HG02798 (cell line): ENCODE measurements around the gene IPO4.

Experiments
- ATAC-seq: cut with Tn5 transposase; IDR thresholded peaks from one replicate; pipeline ENCODE4 v1.9.1; 2021; ENCODE audit warnings: mild to moderate bottlenecking; ENCODE audit not compliant: unreplicated experiment, poor library complexity

Gene IPO4

DNA sequence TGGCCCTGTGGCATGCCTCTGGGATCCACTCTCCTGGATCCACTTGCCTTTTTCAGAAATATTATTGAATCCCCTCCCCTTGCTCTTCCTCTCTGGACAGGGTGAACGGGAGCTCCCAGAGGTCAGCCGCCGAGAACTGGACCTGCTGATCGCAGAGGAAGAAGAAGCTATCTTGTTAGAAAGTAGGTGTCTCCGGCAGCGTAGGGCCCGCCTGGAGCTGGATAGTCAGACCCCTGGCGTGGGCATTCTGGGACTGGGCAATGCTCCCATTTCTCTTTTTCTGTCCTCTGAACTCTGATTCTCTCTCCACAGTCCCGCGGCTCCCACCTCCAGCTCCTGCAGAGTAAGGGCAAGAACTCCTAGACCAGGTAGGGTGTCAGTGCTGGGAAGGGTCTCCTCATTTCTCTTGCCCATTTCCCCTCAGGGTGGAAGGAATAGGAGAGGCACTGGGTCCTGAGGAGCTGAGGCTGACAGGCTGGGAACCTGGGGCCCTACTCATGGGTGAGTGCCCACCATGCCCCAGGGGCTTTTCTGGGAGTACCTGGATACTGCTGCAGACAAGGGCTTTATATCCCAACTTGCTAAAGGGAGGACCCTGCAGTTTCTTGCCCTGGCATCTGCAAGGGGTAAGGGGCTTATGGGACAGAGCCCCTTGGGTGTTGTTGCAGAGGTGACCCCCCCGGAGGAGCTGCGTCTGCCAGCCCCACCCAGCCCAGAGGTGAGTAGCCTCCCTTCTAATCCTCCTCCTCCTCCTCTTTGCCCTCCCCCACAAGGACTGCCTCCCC, 11.4 kb downstream of the IPO4 start:
- no peak for ATAC-seq

DNA sequence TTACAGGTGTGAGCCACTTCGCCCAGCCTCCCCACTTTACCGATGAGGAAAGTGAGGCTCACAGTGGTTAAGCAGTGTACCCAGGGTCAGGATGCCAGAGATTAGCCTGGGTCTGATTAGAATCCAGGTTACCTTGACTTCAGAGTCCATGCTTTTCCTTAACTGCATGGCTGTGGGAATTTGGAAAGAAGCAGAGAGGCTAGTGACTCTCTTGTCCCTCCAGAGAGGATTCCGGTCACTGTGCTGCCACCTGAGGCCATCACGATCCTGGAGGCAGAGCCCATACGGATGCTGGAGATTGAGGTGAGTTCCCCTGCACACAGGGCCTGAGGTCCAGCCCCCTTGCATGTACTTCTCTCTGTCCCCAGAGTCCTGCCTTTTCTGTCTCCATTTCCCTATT, 12.0 kb downstream of the IPO4 start:
- ATAC-seq, result no peak

DNA sequence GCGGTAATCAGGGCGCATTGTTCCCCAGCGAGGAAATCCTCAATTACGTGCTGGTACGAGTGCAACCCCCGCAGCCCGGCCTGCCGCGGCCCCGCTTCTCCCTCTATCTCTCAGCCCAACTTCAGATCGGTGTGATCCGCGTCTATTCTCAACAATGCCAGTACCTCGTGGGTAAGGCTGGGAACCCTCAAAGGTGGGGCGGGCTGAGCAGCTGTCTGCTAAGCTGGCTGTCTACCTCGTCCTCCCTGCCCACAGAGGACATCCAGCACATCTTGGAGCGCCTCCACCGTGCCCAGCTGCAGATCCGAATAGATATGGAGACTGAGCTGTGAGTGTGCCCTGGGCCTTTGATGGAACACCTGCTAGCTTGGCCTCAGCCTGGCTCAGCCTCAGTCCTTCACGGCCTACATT, 15.7 kb downstream of the IPO4 start:
- no peak for ATAC-seq

DNA sequence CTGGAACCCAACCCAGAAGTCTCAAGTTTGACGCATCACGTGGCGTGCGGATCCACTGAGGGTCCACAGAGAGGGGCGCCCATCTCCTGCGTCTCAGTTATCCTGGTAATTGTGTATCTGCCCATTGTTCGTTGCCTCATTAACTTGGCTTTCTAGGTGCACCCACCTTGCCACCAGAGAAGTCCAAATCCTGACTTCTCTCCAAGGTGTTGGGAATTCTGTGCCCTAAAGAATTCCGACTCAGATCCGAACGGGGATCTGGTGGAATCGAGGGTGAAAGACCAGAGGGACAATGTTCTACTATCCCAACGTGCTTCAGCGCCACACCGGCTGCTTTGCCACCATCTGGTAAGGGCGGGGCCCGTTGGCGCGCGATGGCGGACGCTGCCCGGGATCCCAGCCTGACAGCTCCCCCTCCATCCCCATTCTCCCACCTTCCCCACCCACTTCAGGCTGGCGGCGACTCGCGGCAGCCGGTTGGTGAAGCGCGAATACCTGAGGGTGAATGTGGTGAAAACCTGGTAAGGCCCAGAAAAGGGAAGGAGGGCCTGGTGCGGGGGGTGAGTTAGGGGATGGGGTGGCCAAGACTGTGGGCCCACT, 16.3 kb downstream of the IPO4 start:
- no peak for ATAC-seq

DNA sequence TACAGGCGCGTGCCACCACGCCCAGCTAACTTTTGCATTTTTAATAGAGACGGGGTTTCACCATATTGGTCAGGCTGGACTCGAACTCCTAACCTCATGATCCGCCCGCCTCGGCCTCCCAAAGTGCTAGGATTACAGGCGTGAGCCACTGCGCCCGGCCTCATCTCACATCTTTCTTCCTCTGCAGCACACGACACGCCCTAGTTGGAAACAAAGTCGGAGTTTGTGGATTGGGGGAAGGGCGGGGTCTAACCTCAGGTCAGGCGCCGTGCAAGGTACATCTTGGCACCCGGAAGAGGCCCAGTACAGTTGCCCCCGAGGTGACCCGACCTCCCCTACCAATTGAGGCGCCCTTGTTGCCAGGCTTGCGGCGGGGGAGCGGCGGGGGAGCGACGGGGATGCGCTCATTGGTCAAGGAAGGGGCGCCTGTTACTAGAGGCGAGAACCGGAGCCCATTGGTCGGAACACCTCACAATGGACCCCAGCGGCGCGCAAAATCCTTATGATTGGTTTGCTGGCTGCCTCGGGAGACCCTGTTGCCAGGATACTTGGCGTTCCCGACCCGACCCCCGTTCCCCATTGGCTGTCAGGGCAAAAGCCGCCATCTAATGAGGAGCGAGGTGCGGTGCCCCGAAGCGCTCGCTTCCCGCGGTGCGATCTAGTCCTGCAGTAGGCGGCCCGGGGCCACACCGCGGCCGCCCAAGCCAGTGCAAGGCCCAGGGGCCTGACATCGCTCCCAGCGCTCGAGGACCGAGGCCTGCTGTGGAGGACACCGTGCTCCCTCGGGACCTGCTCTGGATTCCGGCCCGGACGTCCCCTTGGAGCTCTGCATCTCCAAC, 17.0 kb downstream of the IPO4 start, which contains the start of gene REC8:
REC8 (plus strand) TSS at position 659 of the 839 bp plus-strand sequence. CDS start 473 bp downstream, outside the sequence.
- peak; percentile 76 for ATAC-seq

DNA sequence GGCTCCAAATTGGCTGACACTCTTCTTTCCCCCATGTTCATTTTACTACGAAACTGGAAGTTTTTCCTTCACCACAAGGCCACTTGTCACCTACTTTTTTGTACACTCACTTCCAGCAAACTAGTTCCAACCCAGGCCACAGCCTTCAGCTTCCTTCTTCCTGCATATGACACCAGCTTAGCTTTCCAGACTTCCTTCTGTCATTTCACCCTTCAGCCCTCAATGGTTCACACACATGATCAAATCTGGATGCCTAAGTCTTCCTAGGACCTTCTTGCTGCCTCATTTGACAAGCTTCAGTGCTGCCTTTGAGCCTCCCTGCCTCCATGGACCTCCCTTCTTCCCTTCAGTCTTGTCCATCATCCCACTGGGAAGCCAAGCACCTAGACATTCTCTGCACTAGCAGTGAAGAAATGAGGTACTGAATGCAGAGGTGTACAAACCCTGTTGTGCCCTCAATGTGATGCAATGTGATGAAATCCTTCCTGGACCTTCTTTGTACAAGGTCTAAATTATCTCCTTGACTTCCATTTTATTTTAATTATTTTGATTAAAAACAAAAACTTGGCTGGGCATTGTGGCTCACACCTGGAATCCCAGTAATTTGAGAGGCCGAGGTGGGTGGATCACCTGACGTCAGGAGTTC, 21.0 kb downstream of the IPO4 start:
- ATAC-seq, result no peak

DNA sequence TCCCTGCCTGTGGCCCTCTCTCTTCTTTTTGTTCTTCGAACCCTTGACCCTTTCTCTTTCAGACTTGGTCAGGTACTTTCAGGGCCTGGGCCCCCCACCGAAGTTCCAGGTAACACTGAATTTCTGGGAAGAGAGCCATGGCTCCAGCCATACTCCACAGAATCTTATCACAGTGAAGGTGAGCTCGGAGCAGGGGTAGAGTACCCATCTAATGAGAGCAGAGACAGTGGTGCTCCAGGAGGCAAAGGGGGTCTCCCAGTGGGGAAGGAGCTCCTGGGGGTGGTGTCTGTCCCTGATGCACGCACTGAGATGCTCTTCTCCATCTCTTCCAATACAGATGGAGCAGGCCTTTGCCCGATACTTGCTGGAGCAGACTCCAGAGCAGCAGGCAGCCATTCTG, 22.8 kb downstream of the IPO4 start:
- no peak for ATAC-seq

DNA sequence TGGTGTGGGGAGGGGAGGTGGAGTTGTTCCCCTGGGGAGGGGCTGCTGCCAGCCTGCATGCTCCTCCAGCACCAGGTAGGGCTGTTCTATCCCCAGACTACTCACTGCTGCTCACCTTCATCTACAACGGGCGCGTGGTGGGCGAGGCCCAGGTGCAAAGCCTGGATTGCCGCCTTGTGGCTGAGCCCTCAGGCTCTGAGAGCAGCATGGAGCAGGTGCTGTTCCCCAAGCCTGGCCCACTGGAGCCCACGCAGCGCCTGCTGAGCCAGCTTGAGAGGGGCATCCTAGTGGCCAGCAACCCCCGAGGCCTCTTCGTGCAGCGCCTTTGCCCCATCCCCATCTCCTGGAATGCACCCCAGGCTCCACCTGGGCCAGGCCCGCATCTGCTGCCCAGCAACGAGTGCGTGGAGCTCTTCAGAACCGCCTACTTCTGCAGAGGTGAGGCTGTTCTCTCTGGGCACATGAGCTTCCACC, 24.1 kb downstream of the IPO4 start:
- ATAC-seq, result no peak

DNA sequence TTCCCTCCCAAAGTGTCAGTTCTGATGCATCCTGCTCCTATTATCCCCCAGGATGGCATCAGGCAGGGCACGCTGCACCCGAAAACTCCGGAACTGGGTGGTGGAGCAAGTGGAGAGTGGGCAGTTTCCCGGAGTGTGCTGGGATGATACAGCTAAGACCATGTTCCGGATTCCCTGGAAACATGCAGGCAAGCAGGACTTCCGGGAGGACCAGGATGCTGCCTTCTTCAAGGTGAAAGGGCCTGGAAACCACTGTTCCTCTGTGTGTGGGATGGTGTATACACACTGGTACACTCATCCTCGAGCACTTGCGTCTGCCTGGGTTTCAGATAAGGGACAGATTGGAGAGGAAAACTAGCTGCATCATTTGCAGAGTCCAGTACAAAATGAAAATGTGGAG, 26.5 kb downstream of the IPO4 start:
- no peak for ATAC-seq

DNA sequence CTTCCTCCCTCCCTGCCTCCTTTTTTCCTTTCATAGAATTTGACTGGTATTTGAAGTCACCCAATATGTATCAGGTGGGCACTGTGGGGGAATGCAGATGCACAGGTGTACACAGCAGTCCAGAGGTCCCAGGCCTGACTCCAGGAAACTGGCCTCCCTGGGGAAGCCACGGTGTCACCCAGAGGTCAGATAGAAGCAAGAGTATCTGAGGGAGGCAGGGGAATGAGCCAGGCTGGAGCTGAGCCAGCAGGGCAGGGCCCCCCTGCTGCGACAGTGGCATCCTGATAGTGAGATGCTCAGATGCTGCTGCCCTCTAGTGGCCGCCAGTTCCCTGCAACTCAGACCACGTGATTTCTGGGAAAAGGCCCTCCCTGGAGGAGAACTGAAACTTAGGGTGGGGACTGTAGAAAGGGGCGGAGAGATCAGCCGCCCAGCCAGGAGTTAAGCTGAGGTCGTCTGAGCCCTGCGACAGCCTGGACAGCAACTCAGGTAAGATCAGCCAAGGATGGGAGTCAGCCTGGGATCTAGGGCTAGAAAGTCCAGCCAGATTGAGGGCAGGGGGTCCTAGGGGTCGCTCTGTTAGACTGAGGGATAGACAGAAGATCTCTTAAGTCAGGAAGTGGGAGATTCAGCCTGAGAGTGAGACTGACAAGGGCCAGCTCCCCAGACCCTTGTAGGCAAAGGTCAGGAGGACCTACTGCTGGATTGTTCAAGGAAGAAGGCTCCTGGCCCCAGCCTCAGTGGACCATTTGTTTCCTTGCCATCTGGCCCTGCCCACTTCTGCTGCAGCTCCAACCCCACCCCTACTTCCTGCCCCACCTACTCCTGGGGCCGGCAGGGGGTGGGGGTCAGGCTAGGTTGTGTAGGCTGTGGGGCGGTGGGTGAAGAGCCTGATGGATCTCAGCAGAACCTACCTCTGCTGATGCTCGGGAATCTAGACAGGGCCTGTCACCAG, 27.5 kb downstream of the IPO4 start, which contains the start of gene IRF9:
IRF9 (plus strand) TSS at position 416 of the 955 bp plus-strand sequence. CDS start 880 bp downstream, outside the sequence.
- peak; percentile 87 for ATAC-seq

DNA sequence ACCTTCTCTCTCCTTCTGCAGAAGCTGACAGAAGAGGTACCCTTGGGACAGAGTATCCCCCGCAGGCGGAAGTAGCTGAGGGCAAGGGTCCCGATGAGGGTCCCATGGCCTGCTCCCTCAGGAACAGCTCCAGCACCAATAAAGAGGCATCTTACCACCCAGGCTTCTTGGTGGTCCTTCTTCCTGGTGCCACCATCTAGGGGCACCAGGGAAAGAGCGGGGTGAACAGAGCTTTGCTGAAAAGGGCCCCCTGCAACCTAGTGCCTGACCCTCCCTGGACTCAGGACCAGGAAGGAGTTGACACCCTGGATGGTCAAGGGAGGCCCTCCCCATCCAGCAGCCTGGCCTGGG, 28.1 kb downstream of the IPO4 start:
- no peak for ATAC-seq

DNA sequence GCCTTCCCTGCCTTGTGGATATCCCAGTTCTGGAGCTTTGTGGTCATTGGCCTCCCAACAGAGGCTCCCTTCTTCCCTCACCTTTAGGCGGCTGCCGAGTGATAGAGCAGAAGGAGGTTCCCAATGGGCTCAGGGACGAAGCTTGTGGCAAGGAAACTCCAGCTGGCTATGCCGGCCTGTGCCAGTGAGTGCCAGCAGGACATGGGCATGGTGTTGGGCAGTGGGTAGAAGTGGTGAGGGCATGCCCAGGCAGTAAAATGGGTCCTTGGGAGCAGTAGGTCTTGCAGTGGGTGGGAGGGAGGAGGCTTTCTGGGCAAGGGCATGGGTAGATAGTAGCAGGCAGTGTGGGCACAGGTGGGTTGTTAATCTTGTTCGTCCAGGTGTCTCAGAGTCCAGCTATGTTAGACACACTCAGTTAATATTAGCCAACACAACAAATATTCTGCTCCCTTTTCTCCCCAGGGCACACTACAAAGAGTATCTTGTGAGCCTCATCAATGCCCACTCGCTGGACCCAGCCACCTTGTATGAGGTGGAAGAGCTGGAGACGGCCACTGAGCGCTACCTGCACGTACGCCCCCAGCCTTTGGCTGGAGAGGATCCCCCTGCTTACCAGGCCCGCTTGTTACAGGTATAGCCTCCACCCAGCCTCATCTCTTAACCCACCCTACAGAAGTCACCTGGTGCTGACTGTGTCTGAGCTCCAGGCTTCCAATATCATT, 28.7 kb downstream of the IPO4 start:
- ATAC-seq, result no peak

DNA sequence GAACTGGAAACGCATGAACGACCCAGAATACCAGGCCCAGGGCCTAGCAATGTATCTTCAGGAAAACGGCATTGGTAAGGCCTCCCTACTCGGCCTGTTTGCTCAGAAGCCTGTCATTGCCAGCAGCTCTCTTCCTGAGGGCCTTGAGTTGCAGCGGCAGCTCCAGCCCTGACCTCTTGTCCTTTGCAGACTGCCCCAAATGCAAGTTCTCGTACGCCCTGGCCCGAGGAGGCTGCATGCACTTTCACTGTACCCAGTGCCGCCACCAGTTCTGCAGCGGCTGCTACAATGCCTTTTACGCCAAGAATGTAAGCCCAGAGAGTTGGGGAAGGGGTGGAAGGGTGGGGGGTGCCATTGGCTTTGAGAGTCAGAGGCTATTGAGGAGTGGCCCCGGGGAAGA, 31.3 kb downstream of the IPO4 start:
- ATAC-seq, result no peak

DNA sequence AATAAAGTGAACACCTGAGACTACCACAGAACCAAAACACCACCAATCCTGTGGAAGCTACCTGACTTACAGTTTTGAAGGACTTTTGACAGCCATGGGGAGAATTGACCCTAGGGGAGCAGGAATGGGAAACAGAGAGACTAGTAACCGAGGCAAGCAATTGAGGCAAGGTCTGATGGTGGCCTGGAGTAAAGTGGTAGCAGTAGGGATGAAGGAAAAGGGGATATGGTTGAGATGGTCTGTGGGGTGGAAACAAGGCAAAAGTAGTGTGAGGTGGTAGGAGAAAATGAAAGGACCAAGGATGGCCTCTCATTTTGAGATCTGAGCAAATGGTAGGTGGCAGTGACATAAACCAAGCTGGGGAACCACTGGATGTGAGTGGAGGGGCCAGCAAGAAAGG, 31.8 kb downstream of the IPO4 start:
- ATAC-seq, result no peak

DNA sequence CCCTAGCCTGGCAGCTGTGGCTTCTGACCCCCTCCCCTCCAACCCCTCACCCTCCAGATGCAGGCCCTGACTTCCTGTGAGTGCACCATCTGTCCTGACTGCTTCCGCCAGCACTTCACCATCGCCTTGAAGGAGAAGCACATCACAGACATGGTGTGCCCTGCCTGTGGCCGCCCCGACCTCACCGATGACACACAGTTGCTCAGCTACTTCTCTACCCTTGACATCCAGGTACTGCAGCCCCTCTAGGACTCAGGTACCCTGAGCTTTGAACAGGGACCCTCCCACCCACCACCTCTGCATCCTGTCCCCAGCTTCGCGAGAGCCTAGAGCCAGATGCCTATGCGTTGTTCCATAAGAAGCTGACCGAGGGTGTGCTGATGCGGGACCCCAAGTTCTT, 33.5 kb downstream of the IPO4 start:
- no peak for ATAC-seq

DNA sequence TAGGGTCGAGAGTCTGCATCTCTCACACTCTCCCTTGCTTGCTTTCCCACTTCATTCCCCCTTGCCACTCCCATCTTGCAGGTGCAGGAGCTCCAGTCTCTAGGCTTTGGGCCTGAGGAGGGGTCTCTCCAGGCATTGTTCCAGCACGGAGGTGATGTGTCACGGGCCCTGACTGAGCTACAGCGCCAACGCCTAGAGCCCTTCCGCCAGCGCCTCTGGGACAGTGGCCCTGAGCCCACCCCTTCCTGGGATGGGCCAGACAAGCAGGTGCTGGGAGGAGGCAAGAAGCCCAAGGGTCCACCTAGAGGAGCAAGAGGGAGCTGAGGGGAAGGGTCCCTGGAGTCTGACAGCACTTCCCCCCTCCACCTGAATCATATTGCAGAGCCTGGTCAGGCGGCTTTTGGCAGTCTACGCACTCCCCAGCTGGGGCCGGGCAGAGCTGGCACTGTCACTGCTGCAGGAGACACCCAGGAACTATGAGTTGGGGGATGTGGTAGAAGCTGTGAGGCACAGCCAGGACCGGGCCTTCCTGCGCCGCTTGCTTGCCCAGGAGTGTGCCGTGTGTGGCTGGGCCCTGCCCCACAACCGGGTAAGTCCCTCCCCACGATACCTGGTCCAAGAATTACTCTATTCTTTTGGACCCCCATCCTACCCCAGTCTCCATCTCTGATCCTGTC, 37.1 kb downstream of the IPO4 start:
- ATAC-seq, result no peak

DNA sequence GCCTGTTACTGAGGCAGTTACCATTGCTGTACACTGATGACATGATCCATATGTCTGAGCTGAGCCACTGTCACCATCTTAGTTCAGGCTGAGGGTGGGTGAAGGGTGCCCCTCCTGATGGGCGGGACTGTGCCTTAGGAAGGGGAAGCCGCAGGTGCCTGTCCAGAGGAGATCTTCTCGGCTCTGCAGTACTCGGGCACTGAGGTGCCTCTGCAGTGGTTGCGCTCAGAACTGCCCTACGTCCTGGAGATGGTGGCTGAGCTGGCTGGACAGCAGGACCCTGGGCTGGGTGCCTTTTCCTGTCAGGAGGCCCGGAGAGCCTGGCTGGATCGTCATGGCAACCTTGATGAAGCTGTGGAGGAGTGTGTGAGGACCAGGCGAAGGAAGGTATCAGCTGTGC, 37.6 kb downstream of the IPO4 start:
- no peak for ATAC-seq

DNA sequence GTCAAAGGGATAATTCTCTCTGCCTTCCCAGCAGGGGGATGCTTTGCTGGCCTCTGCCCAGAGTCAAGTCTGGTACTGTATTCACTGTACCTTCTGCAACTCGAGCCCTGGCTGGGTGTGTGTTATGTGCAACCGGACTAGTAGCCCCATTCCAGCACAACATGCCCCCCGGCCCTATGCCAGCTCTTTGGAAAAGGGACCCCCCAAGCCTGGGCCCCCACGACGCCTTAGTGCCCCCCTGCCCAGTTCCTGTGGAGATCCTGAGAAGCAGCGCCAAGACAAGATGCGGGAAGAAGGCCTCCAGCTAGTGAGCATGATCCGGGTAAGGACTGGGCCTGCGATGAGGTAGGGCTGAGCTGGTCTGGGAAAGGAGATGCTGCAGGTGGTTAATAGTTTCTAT, 38.0 kb downstream of the IPO4 start:
- no peak for ATAC-seq
